Pancreas (tissue), 10 donors: ENCODE measurements around the gene MYCBP2. TPM values are rescaled to one million over a fixed set of nuclear protein-coding genes. Genes with fewer than 3 reads are reported as not detected.

ENCODE experiments used
- ATAC-seq, 4 donors: fragments of 200-7000 bp; cut with Tn5 transposase; one replicate each; pipeline versions ENCODE4 v1.8.0 to v1.9.1; 2020; ENCODE audit warnings: mild to moderate bottlenecking in 4 of 4, moderate library complexity in 4 of 4
- DNase-seq, 6 donors: peaks; one replicate each; pipeline ENCODE4 v3.0.0-alpha.2; 2020
- FAIRE-seq: peaks from 2 replicates; lab custom pipeline; 2012; peaks lifted over from hg19 to GRCh38; lab: Jason Lieb, UNC
- H3K27ac ChIP-seq, 4 donors: fragments of 200-600 bp; sonication (generic); 1 replicate in 3 of 4; 2 replicates in 1 of 4; pipeline versions ENCODE4 v1.5.0 to v1.8.0; 2020
- H3K27me3 ChIP-seq, 4 donors: fragments of 200-600 bp; one replicate each; pipeline ENCODE4 v1.8.0; 2021
- H3K36me3 ChIP-seq, 3 donors: fragments of 200-600 bp; sonication (generic) in 1 of 3; one replicate each; pipeline versions ENCODE4 v1.5.0 to v1.8.0; 2020 to 2021
- H3K4me1 ChIP-seq, 3 donors: fragments of 200-600 bp; one replicate each; pipeline ENCODE4 v1.8.0; 2021
- H3K4me3 ChIP-seq, 4 donors: fragments of 200-600 bp; sonication (generic) in 2 of 4; one replicate each; pipeline versions ENCODE4 v1.5.0 to v1.8.0; 2020 to 2021
- H3K9me3 ChIP-seq, 4 donors: fragments of 200-600 bp; one replicate each; pipeline ENCODE4 v1.8.0; 2021
- WGBS, 2 donors: extraction: QIAGEN DNeasy Blood & Tissue Kit; methylation state at CpG; one replicate each; pipeline ENCODE4 v1.1.7; 2013; 5-methylcytosine and 5-hydroxymethylcytosine counted together
- intact Hi-C, 3 donors: fragments of 100-400 bp; cut with DNase I; formaldehyde crosslinking; loops; one replicate each; pipeline versions ENCODE4 v1.11.1 to v1.14.2; 2022
- polyA plus RNA-seq, 2 donors: library from polyadenylated mRNA; stranded (reverse); fragments of 200-250 nt; gene quantifications; one replicate each; pipeline ENCODE4 v1.2.3, GENCODE V29; 2013
- total RNA-seq, 6 donors: library from RNA; stranded (reverse); fragmentation: NEBNext Ultra II Directional in 4 of 6; extraction: Animal tissue kit (Norgen Biotek cat#: 25700) in 4 of 6; gene quantifications; one replicate each; pipeline versions ENCODE4 v1.2.1 to v1.2.4, GENCODE V29; 2021 to 2023
- TF ChIP-seq, protein P1 (sequence below), 4 donors: fragments of 200-600 bp; sonication (generic) in 3 of 4; IDR thresholded peaks; one replicate each; pipeline versions ENCODE4 v1.5.0 to v1.8.0; 2021; ENCODE audit warnings: antibody characterized with exemption in 4 of 4
- donor health status: healthy with polysubstance abuse.
- donor health status: DM: no; HTN: no; CAD: no; lungs with moderate emphysema.
- donor health status: DM: no; HTN: no; CAD: no.
- donor health status: control.
- donor health status: control.
- donor health status: Bipolar disorder and iron deficiency.
- donor health status: DM: yes; HTN: yes; CAD: no.
- donor health status: DM: no; HTN: no; CAD: no.
- donor health status: DM: no; HTN: no; CAD: no.
- donor health status: DM: yes; HTN: yes; CAD: no.

The MYCBP2 gene
- total and polyA plus RNA-seq, 8 donors, result 17.6 to 49.1 (median 43.1) TPM

DNA sequence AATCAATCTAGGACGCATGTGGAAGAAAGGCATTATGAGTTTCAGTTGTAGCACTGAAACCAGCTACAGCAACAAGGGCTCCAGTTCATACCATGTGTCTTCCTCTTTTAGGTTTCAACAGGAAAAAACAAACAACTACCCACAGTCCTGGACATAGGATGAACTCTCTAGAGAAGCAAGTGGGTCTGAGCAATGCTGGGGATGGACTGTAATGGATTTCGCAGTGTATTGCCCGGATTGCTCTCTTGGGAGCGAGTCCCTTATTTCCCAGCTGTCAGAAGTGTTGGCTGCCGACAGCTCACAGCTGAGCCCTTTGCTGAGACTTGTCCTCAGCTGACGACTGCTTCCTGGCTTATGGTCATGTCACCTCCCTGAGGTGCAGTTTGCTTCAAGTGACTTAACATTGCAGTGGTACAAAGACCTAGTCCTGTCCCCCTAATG, 12.1 kb upstream of the MYCBP2 start:
- intact Hi-C loops, result no loop called here
- no peak overlapping the region for H3K4me3 ChIP-seq
- TF ChIP-seq, protein P1, sequence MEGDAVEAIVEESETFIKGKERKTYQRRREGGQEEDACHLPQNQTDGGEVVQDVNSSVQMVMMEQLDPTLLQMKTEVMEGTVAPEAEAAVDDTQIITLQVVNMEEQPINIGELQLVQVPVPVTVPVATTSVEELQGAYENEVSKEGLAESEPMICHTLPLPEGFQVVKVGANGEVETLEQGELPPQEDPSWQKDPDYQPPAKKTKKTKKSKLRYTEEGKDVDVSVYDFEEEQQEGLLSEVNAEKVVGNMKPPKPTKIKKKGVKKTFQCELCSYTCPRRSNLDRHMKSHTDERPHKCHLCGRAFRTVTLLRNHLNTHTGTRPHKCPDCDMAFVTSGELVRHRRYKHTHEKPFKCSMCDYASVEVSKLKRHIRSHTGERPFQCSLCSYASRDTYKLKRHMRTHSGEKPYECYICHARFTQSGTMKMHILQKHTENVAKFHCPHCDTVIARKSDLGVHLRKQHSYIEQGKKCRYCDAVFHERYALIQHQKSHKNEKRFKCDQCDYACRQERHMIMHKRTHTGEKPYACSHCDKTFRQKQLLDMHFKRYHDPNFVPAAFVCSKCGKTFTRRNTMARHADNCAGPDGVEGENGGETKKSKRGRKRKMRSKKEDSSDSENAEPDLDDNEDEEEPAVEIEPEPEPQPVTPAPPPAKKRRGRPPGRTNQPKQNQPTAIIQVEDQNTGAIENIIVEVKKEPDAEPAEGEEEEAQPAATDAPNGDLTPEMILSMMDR (IDR thresholded peaks at IDR 0.05), result no peak
- ATAC-seq (peak in 2 of 4 donors; percentile 60), FAIRE-seq (no peak), DNase-seq (no peak)
- H3K9me3 ChIP-seq, result no peaks in the 10 kb centered on the region
- no peaks in the 10 kb centered on the region for H3K4me1 ChIP-seq
- 72 to 75% methylated on average over 6 of the region's 6 CpGs for WGBS, 2 donors
- H3K27me3 ChIP-seq, result no peaks in the 10 kb centered on the region
- no peaks in the 10 kb centered on the region for H3K36me3 ChIP-seq
- H3K27ac ChIP-seq, result no peak overlapping the region

DNA sequence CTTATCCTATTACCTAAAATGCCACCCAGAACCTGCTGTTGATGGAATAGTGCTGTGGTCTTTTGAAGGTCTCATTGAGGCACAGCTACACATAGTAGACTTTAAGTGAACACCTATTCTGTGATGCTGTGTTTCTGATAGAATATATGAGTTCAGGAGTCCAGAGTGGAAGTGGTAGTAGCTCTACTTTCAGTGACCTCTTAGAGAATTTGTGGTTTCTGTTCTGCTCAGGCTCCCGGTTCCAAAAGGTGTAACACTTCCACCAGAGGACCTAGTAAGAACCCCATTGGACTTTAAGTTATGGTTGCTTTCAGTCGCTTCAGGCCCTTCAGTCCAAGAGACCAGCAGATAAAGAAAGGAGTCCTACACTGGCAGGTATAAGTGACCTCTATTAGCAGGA, 11.4 kb upstream of the MYCBP2 start:
- 84 to 89% methylated on average over 2 of the region's 2 CpGs for WGBS, 2 donors
- H3K36me3 ChIP-seq, result no peaks in the 10 kb centered on the region
- FAIRE-seq (no peak), ATAC-seq (no peak), DNase-seq (no peak)
- H3K27me3 ChIP-seq, result no peaks in the 10 kb centered on the region
- no peak overlapping the region for H3K4me3 ChIP-seq
- H3K27ac ChIP-seq, result no peak overlapping the region
- no peaks in the 10 kb centered on the region for H3K4me1 ChIP-seq
- intact Hi-C loops, result no loop called here
- TF ChIP-seq, protein P1 (IDR thresholded peaks at IDR 0.05), result no peak
- no peaks in the 10 kb centered on the region for H3K9me3 ChIP-seq

DNA sequence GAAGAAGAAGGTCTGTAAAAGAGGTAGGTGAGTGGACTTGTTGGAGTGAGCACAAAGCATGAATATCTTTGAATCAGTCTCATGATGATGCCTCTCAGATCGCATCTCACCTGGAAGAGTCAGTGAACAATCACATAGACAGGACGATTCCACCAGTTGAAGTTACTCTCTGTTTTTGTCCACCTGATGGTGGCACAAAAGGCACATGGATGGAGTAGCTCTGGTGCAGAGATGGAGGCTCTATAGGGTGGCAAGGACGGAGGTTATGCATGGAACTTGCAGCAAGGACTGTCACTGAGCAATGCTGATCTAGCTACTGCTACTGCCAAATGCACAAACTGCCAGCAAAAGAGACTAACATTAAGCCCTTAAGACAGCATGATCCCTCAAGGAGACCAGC, 10.3 kb upstream of the MYCBP2 start:
- TF ChIP-seq, protein P1 (IDR thresholded peaks at IDR 0.05), result no peak
- Histone ChIP-seq H3K36me3 (no peaks in the 10 kb centered on the region), H3K4me3 (no peak overlapping the region), H3K27ac (no peak overlapping the region), H3K4me1 (no peaks in the 10 kb centered on the region), H3K9me3 (no peaks in the 10 kb centered on the region), H3K27me3 (no peaks in the 10 kb centered on the region)
- intact Hi-C loops, result no loop called here
- ATAC-seq (no peak), DNase-seq (no peak), FAIRE-seq (no peak)
- 46 to 58% methylated on average over 3 of the region's 3 CpGs for WGBS, 2 donors

DNA sequence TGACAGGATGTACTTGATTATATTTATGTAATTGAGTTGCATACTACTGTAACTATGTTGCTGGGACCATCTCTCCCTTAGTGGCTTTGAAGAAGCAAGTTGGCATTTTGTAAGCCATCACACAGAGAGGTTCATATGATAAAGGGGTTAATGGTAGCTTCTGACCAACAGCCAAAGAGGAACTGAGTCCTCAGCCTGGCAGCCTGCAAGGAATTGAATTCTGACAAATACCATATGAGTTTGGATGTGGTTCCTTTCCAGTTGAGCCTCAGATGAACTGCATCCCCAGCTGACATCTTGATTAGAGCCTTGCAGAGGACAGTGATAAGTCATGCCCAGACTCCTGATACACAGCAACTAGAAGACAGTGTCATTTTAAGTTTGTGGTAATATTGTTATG, 8.6 kb upstream of the MYCBP2 start:
- no peaks in the 10 kb centered on the region for H3K27me3 ChIP-seq
- FAIRE-seq, result no peak
- H3K27ac ChIP-seq, result no peak overlapping the region
- no peak overlapping the region for H3K4me3 ChIP-seq
- no peaks in the 10 kb centered on the region for H3K36me3 ChIP-seq
- intact Hi-C loops, result no loop called here
- TF ChIP-seq, protein P1 (IDR thresholded peaks at IDR 0.05), result no peak
- no peak for ATAC-seq
- H3K4me1 ChIP-seq, result peaks cover 0 to under 1% (median 0%) of the 10 kb centered on the region in 3 donors
- no peak for DNase-seq
- H3K9me3 ChIP-seq, result no peaks in the 10 kb centered on the region

DNA sequence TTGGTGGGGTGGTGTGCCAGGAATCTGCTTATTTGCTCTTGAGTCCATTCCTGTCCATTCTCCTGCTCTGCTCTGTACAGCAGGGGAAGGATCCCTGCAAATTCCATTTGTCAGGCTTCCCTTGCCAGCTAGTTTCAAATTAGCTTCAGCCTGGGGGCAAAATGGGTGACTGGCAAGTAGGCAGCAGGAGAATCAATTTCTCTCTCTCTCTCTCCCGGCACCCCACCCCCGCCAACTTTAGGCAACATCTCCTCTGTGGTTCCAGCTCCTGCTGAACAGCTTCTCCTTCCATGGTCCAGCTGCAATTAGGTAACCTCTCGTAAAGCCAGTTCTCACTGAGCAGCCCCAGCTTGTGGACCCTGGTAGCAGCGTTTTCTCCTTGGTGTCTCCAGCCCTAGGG, 6.7 kb upstream of the MYCBP2 start:
- TF ChIP-seq, protein P1 (IDR thresholded peaks at IDR 0.05), result no peak
- Histone ChIP-seq H3K36me3 (no peaks in the 10 kb centered on the region), H3K4me1 (peaks cover 0 to 7% (median 3%) of the 10 kb centered on the region in 3 donors), H3K9me3 (no peaks in the 10 kb centered on the region), H3K27me3 (no peaks in the 10 kb centered on the region), H3K27ac (no peak overlapping the region), H3K4me3 (no peak overlapping the region)
- ATAC-seq (no peak), DNase-seq (no peak), FAIRE-seq (no peak)
- 66 to 78% methylated on average over 4 of the region's 4 CpGs for WGBS, 2 donors
- intact Hi-C loops, result no loop called here
